NCI-H128 (cell line): ENCODE results near the gene FGGY.

Experiments used
- DNase-seq: peaks from one replicate; lab custom pipeline; 2025; ENCODE audit not compliant: unreplicated experiment; lab: John Stamatoyannopoulos, UW

Gene FGGY

GRCh38 chr1:59379371-59379728 is 82.5 kb downstream of the FGGY start:
- DNase-seq, result no peak

- no peak for DNase-seq
Measured at GRCh38 chr1:59383963-59384362, 87.1 kb downstream of the FGGY start.

- no peak for DNase-seq
Measured at GRCh38 chr1:59384443-59384842, 87.5 kb downstream of the FGGY start.

- DNase-seq, result no peak
Measured at GRCh38 chr1:59388191-59388590, 91.3 kb downstream of the FGGY start.

- DNase-seq, result no peak
Measured at GRCh38 chr1:59389847-59390246, 93.0 kb downstream of the FGGY start.

- DNase-seq, result no peak
Measured at GRCh38 chr1:59390307-59390706, 93.4 kb downstream of the FGGY start.

- DNase-seq, result no peak
Measured at GRCh38 chr1:59391212-59392179, 94.6 kb downstream of the FGGY start.

GRCh38 chr1:59393211-59394180 is 96.6 kb downstream of the FGGY start:
- DNase-seq, result no peak

- DNase-seq, result no peak
Measured at GRCh38 chr1:59394706-59395425, 98.0 kb downstream of the FGGY start.

GRCh38 chr1:59396387-59396786 is 99.5 kb downstream of the FGGY start:
- DNase-seq, result no peak

- no peak for DNase-seq
Measured at GRCh38 chr1:59397139-59397858, 100.4 kb downstream of the FGGY start.

GRCh38 chr1:59399642-59400041 is 102.7 kb downstream of the FGGY start:
- DNase-seq, result no peak

GRCh38 chr1:59401581-59401980 is 104.7 kb downstream of the FGGY start:
- no peak for DNase-seq

- DNase-seq, result no peak
Measured at GRCh38 chr1:59404796-59405195, 107.9 kb downstream of the FGGY start.

GRCh38 chr1:59406437-59407164 is 109.7 kb downstream of the FGGY start:
- DNase-seq, result no peak

GRCh38 chr1:59408608-59409240 is 111.8 kb downstream of the FGGY start:
- DNase-seq, result no peak

- DNase-seq, result no peak
Measured at GRCh38 chr1:59409549-59409948, 112.7 kb downstream of the FGGY start.

GRCh38 chr1:59409986-59410385 is 113.1 kb downstream of the FGGY start:
- no peak for DNase-seq

- DNase-seq, result no peak
Measured at GRCh38 chr1:59410457-59410856, 113.6 kb downstream of the FGGY start.
